ENCODE data around the gene CSHL1.
"Not testable (repeated sequence)": the region's sequence is repeated elsewhere in the genome, so short reads cannot be mapped to it uniquely, and the experiment has no call there.

GRCh38 chr17:63918789-63919305, 7.8 kb upstream of the CSHL1 start, which contains the start of gene GH1:
- not testable (repeated sequence) for TF ChIP-seq POLR2A (IDR thresholded peaks at IDR 0.05; ENCODE audit: low read depth, low read length); POLR2AphosphoS5 (IDR thresholded peaks at IDR 0.05; ENCODE audit: low read depth, low read length); SPI1 (IDR thresholded peaks at IDR 0.05; ENCODE audit: low read depth, low read length); TAF1 (IDR thresholded peaks at IDR 0.05; ENCODE audit: low read depth, low read length); PAX5 (IDR thresholded peaks at IDR 0.05; ENCODE audit: insufficient read depth, low read length, severe bottlenecking)

Measured in GM12891 (cell line).